OCI-LY7 (cell line): ENCODE measurements around the gene S100A4. TPM values are rescaled to one million over a fixed set of nuclear protein-coding genes. Genes with fewer than 3 reads are reported as not detected.
"Not testable (repeated sequence)": the region's sequence is repeated elsewhere in the genome, so short reads cannot be mapped to it uniquely, and the experiment has no call there.

ENCODE experiments used
- BruUV-seq: library from RNA; stranded (reverse); fragments of 400-500 nt; replicated peaks from 2 replicates; lab custom pipeline; 2021; lab: Mats Ljungman, UMichigan
- CTCF ChIA-PET: fragments of 300-600 bp; sonication (Branson Sonifier 250); formaldehyde crosslinking; loops from one replicate; lab custom pipeline; 2022; ENCODE audit warnings: antibody characterized with exemption; ENCODE audit not compliant: unreplicated experiment; lab: Charles Lee
- POLR2A ChIA-PET: fragments of 300-600 bp; sonication (Branson Sonifier 250); formaldehyde crosslinking; loops from one replicate; lab custom pipeline; 2022; ENCODE audit warnings: antibody characterized with exemption; lab: Charles Lee
- DNase-seq: peaks from one replicate; pipeline ENCODE4 v3.0.0-alpha.2; 2015; ENCODE audit warnings: low spot score
- H2AFZ ChIP-seq: fragments of 200-600 bp; sonication (generic), shearing (Covaris generic); 2 replicates; pipeline ENCODE4 v1.6.1; 2014; ENCODE audit warnings: mild to moderate bottlenecking, antibody characterized with exemption, low read length, moderate library complexity
- H3K27ac ChIP-seq: fragments of 200-600 bp; sonication (generic); 2 replicates; pipeline ENCODE4 v1.5.1; 2014; ENCODE audit warnings: mixed run types, low read depth, mild to moderate bottlenecking, moderate library complexity, low read length, inconsistent platforms; ENCODE audit not compliant: poor library complexity, severe bottlenecking
- H3K36me3 ChIP-seq: fragments of 200-600 bp; sonication (generic); 2 replicates; pipeline ENCODE4 v1.6.1; 2014; ENCODE audit warnings: mild to moderate bottlenecking, antibody characterized with exemption, low read length, moderate library complexity, mixed read lengths; ENCODE audit not compliant: insufficient read depth
- H3K4me1 ChIP-seq: fragments of 200-600 bp; sonication (generic); 2 replicates; pipeline ENCODE4 v1.5.1; 2014; ENCODE audit warnings: mild to moderate bottlenecking, low read length; ENCODE audit not compliant: insufficient read depth, poor library complexity, severe bottlenecking
- H3K4me2 ChIP-seq: fragments of 200-600 bp; sonication (generic); 2 replicates; pipeline ENCODE4 v1.6.1; 2014; ENCODE audit warnings: mild to moderate bottlenecking, low read length
- H3K4me3 ChIP-seq: fragments of 200-600 bp; sonication (generic); 2 replicates; pipeline ENCODE4 v1.5.1; 2014; ENCODE audit warnings: mild to moderate bottlenecking, low read depth, low read length; ENCODE audit not compliant: poor library complexity, severe bottlenecking
- H3K79me2 ChIP-seq: fragments of 200-600 bp; sonication (generic); 2 replicates; pipeline ENCODE4 v1.6.1; 2016; ENCODE audit warnings: low read depth, mild to moderate bottlenecking, low read length, moderate library complexity, mixed read lengths; ENCODE audit not compliant: insufficient read depth
- H3K9me2 ChIP-seq: fragments of 200-600 bp; sonication (generic); 2 replicates; pipeline ENCODE4 v1.6.1; 2016; ENCODE audit warnings: mild to moderate bottlenecking, low read length, mixed read lengths; ENCODE audit not compliant: insufficient read depth
- H3K9me3 ChIP-seq: fragments of 200-600 bp; sonication (generic); 2 replicates; pipeline ENCODE4 v1.6.1; 2014; ENCODE audit warnings: mild to moderate bottlenecking, mixed run types, low read length, mixed read lengths
- H4K20me1 ChIP-seq: fragments of 200-600 bp; sonication (generic); 2 replicates; pipeline ENCODE4 v1.6.1; 2014; ENCODE audit warnings: mild to moderate bottlenecking, antibody characterized with exemption, low read length, moderate library complexity, mixed read lengths; ENCODE audit not compliant: insufficient read depth
- CTCF ChIP-seq: fragments of 200-600 bp; sonication (generic); conservative IDR thresholded peaks from 2 replicates; pipeline ENCODE4 v1.5.1; 2014; ENCODE audit warnings: mild to moderate bottlenecking, antibody characterized with exemption, low read length, moderate library complexity, mixed read lengths
- EZH2phosphoT487 ChIP-seq: fragments of 200-600 bp; sonication (generic); IDR thresholded peaks from 2 replicates; pipeline ENCODE4 v1.6.1; 2018; ENCODE audit warnings: low read depth, borderline replicate concordance, mild to moderate bottlenecking, mixed run types, antibody characterized with exemption, low read length, moderate library complexity, mixed read lengths
- intact Hi-C: fragments of 100-400 bp; cut with micrococcal nuclease; formaldehyde crosslinking; loops from one replicate; pipeline ENCODE4 v1.10.0; 2022; ENCODE audit not compliant: unreplicated experiment
- total RNA-seq, 2 experiments: library from RNA; depleted of rRNA in 1 of 2; stranded (reverse); fragments of >200 nt in 1 of 2; shearing (Covaris generic) in 1 of 2; gene quantifications; 2 replicates each; pipeline ENCODE4 v1.2.3, GENCODE V29; 2014 to 2022

S100A4 gene
- total RNA-seq, 2 experiments from 2014 or later: 1.6 to 1.9 TPM

DNA sequence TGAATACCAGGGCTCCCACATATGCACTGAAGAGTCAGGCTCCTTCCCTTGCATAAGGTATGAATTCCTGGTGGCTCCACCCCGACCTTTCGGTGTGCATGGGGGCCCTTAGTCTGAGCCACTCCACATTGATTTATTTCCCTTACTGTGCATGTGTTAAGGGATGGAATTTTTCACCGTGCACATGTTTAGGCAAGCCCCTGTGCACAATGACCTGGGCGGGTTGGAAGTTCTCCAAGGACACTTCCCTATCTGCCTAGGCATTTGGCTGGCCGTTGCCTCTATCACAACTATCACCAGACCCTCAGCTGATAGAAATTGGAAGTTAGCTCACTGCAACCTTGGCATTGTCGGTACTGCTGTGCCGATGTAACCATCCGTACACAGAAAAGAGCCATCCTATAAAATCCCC is 19.5 kb downstream of the S100A4 start:
- TF ChIP-seq CTCF (no peak), EZH2phosphoT487 (no peak)
- H3K9me2 ChIP-seq: no peaks in the 10 kb centered on the region
- BruUV-seq: no TSS peak
- H3K4me3 ChIP-seq: no peak overlapping the region
- H3K27ac ChIP-seq: no peak overlapping the region
- H3K79me2 ChIP-seq: no peaks in the 10 kb centered on the region
- CTCF ChIA-PET: no interaction called here
- intact Hi-C loops: no loop called here
- H2AFZ ChIP-seq: no peak overlapping the region
- no peak for DNase-seq
- no peaks in the 10 kb centered on the region for H4K20me1 ChIP-seq
- H3K36me3 ChIP-seq: no peaks in the 10 kb centered on the region
- no peaks in the 10 kb centered on the region for H3K4me1 ChIP-seq
- no peaks in the 10 kb centered on the region for H3K9me3 ChIP-seq
- POLR2A ChIA-PET: no interaction called here
- H3K4me2 ChIP-seq: no peak overlapping the region

- POLR2A ChIA-PET: interaction anchor here (0.5 kb wide), 1 partner anchor 37 kb away, joined by 4 read pairs; no protein-coding TSS in a partner anchor
- no TSS peak for BruUV-seq
Observed at GRCh38 chr1:153525088-153525728, 20.4 kb downstream of the S100A4 start.

DNA sequence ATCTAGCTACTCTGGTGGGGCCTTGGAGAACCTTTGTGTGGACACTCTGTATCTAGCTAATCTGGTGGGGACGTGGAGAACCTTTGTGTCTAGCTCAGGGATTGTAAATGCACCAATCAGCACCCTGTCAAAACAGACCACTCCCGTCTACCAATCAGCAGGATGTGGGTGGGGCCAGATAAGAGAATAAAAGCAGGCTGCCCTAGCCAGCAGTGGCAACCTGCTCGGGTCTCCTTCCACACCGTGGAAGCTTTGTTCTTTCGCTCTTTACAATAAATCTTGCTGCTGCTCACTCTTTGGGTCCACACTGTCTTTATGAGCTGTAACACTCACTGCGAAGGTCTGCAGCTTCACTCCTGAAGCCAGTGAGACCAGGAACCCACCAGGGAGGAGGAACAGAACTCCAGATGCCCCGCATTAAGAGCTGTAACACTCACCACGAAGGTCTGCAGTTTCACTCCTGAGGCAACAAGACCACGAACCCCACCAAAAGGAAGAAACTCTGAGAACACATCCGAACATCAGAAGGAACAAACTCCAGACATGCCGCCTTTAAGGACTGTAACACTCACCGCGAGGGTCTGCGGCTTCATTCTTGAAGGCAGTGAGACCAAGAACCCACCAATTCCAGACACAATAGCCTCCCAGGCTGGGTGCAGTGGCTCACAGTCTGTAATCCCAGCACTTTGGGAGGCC is 23.1 kb downstream of the S100A4 start:
- H3K27ac ChIP-seq, POLR2A ChIA-PET, H3K4me1 ChIP-seq, CTCF ChIA-PET, H4K20me1 ChIP-seq, H3K36me3 ChIP-seq, H3K79me2 ChIP-seq, BruUV-seq, H3K9me3 ChIP-seq, H3K4me3 ChIP-seq, H3K9me2 ChIP-seq, intact Hi-C loops, H2AFZ ChIP-seq, H3K4me2 ChIP-seq, DNase-seq: not testable (repeated sequence)

More at GRCh38 chr1:153525088-153525728, 20.4 kb downstream of the S100A4 start:
- Histone ChIP-seq H3K79me2 (no peaks in the 10 kb centered on the region), H3K4me3 (no peak overlapping the region), H3K27ac (no peak overlapping the region), H3K9me3 (no peaks in the 10 kb centered on the region), H3K9me2 (no peaks in the 10 kb centered on the region), H4K20me1 (no peaks in the 10 kb centered on the region), H3K36me3 (no peaks in the 10 kb centered on the region), H3K4me1 (no peaks in the 10 kb centered on the region), H3K4me2 (no peak overlapping the region), H2AFZ (no peak overlapping the region)
- DNase-seq: no peak
- CTCF ChIA-PET: no interaction called here
- intact Hi-C loops: no loop called here
- TF ChIP-seq EZH2phosphoT487 (no peak), CTCF (no peak)

DNA sequence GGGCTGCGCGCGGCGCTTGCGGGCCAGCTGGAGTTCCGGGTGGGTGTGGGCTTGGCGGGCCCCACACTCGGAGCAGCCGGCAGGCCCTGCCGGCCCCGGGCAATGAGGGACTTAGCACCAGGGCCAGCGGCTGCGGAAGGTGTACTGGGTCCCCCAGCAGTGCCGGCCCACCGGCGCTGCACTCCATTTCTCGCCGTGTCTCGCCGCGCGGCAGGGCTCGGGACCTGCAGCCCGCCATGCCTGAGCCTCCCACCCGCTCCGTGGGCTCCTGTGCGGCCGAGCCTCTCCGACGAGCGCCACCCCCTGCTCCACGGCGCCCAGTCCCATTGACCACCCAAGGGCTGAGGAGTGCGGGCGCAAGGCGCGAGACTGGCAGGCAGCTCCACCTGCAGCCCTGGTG is 23.8 kb downstream of the S100A4 start:
- CTCF ChIA-PET, H3K4me3 ChIP-seq, H3K27ac ChIP-seq, DNase-seq, H3K79me2 ChIP-seq, H2AFZ ChIP-seq, intact Hi-C loops, H3K9me2 ChIP-seq, H3K36me3 ChIP-seq, H3K9me3 ChIP-seq, BruUV-seq, H4K20me1 ChIP-seq, POLR2A ChIA-PET, H3K4me2 ChIP-seq, H3K4me1 ChIP-seq: not testable (repeated sequence)
